Psoas muscle (tissue), 8 donors: Measurements from ENCODE around the gene MASP1. TPM values are rescaled to one million over a fixed set of nuclear protein-coding genes. Genes with fewer than 3 reads are reported as not detected.

Experiments used
- ATAC-seq, 4 donors: fragments of 200-7000 bp; cut with Tn5 transposase; one replicate each; pipeline ENCODE4 v1.9.1; 2020; ENCODE audit warnings: moderate library complexity in 3 of 4, mild to moderate bottlenecking in 2 of 4
- DNase-seq, 2 donors: peaks; one replicate each; pipeline ENCODE4 v3.0.0-alpha.2; 2020
- H3K27ac ChIP-seq: fragments of 200-600 bp; one replicate; pipeline ENCODE4 v1.8.0; 2022
- H3K27me3 ChIP-seq, 3 donors: fragments of 200-600 bp in 1 of 3; one replicate each; pipeline versions ENCODE4 v1.6.1 to v1.8.0; 2013 to 2022; ENCODE audit warnings: low read length in 2 of 3, mild to moderate bottlenecking in 2 of 3, moderate library complexity in 1 of 3; ENCODE audit not compliant: insufficient read depth in 3 of 3
- H3K36me3 ChIP-seq, 2 donors: fragments of 200-600 bp in 1 of 2; one replicate each; pipeline versions ENCODE4 v1.6.1 to v1.8.0; 2013 to 2022; ENCODE audit warnings: low read depth in 1 of 2, mild to moderate bottlenecking in 1 of 2, moderate library complexity in 1 of 2; ENCODE audit not compliant: insufficient read depth in 1 of 2
- H3K4me1 ChIP-seq: fragments of 200-600 bp; one replicate; pipeline ENCODE4 v1.8.0; 2022
- H3K4me3 ChIP-seq: fragments of 200-600 bp; one replicate; pipeline ENCODE4 v1.8.0; 2022; ENCODE audit warnings: mild to moderate bottlenecking
- H3K9me3 ChIP-seq: fragments of 200-600 bp; one replicate; pipeline ENCODE4 v1.8.0; 2022
- WGBS, 3 donors: extraction: QIAGEN DNeasy Blood & Tissue Kit; methylation state at CpG; one replicate each; pipeline versions ENCODE4 v1.1.6 to v1.1.7; 2013; 5-methylcytosine and 5-hydroxymethylcytosine counted together
- intact Hi-C, 2 donors: fragments of 100-400 bp; cut with DNase I; formaldehyde crosslinking; loops; one replicate each; pipeline versions ENCODE4 v1.11.0 to v1.14.2; 2022
- polyA plus RNA-seq, 3 donors: library from polyadenylated mRNA; stranded (reverse); fragments of 200-250 nt; gene quantifications; one replicate each; pipeline ENCODE4 v1.2.3, GENCODE V29; 2013
- total RNA-seq, 4 donors: library from RNA; stranded (reverse); fragmentation: NEBNext Ultra II Directional in 2 of 4; extraction: Animal tissue kit (Norgen Biotek cat#: 25700) in 2 of 4; gene quantifications; one replicate each; pipeline versions ENCODE4 v1.2.1 to v1.2.4, GENCODE V29; 2021 to 2023
- TF ChIP-seq, protein P1 (sequence below): fragments of 200-600 bp; IDR thresholded peaks from one replicate; pipeline ENCODE4 v1.8.0; 2022; ENCODE audit warnings: antibody characterized with exemption
- donor health status: healthy with polysubstance abuse.
- donor health status: DM: no; HTN: no; CAD: no; lungs with moderate emphysema.
- donor health status: Bipolar disorder and iron deficiency.
- donor health status: healthy.
- donor health status: DM: yes; HTN: yes; CAD: no.
- donor health status: DM: no; HTN: no; CAD: no.
- donor health status: DM: no; HTN: no; CAD: no.
- donor health status: DM: yes; HTN: yes; CAD: no.

The MASP1 gene
- total and polyA plus RNA-seq, 7 donors: 0.66 to 8.1 (median 4.2) TPM

DNA sequence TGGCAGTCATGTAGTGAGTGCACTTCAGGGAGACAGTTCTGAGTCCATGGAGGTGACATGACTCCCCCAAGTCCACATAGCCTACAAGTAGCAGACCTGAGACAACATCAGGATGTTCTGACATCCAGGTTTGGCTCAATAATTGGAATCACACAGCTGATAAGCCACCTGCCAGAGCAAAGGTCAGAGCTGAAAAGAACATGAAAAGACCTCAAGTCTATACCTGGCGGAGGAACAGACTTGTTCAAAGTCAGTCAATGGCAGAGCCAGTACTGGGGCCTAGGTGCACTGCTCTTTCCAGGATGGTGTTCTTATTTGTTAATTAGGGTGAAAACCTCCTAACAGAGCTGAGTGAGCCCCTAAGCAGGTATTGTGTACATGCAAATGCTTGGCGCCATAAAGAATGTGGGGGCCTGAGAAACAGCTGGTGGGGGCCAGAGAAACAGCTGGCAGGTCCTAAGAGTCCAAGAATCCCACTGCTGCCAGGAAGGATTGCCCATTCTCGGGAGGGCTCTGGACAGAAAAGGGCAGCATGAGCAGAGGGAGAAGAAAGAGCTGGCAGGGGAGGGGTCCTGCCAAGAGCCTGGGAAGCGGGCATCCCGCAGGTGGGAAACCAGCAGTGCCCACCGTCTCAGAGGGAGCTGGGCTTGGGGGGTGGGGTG lies 17.1 kb downstream of the MASP1 start:
- intact Hi-C loops: no loop called here
- H3K27ac ChIP-seq: no peak overlapping the region
- H3K9me3 ChIP-seq: peaks cover 3% of the 10 kb centered on the region
- no peak for ATAC-seq
- no peak for DNase-seq
- 75 to 82% (median 76%) methylated on average over 6 of the region's 6 CpGs for WGBS, 3 donors
- no peaks in the 10 kb centered on the region for H3K4me1 ChIP-seq
- no peaks in the 10 kb centered on the region for H3K36me3 ChIP-seq
- H3K4me3 ChIP-seq: no peak overlapping the region
- no peaks in the 10 kb centered on the region for H3K27me3 ChIP-seq
- TF ChIP-seq, protein P1, sequence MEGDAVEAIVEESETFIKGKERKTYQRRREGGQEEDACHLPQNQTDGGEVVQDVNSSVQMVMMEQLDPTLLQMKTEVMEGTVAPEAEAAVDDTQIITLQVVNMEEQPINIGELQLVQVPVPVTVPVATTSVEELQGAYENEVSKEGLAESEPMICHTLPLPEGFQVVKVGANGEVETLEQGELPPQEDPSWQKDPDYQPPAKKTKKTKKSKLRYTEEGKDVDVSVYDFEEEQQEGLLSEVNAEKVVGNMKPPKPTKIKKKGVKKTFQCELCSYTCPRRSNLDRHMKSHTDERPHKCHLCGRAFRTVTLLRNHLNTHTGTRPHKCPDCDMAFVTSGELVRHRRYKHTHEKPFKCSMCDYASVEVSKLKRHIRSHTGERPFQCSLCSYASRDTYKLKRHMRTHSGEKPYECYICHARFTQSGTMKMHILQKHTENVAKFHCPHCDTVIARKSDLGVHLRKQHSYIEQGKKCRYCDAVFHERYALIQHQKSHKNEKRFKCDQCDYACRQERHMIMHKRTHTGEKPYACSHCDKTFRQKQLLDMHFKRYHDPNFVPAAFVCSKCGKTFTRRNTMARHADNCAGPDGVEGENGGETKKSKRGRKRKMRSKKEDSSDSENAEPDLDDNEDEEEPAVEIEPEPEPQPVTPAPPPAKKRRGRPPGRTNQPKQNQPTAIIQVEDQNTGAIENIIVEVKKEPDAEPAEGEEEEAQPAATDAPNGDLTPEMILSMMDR: no peak

DNA sequence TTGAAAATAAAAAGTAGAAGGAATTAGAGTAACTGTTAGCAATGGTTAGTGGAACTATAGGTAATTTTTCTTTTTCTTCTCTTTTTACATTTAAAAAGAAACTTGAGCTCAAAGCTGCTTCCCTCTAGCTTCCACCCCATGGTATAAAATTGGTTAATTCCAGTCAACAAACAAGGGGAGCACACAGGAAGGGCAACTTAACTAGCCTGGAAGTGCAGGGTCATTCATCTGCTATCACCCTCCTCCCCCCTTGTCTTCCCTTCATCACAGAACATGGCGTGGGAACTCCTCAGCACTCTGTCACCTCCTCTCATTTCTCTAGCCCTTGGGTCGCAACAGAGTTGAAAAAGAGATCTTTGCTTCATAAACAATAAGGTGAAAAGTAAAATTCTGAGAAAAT lies 20.0 kb downstream of the MASP1 start:
- intact Hi-C loops: no loop called here

DNA sequence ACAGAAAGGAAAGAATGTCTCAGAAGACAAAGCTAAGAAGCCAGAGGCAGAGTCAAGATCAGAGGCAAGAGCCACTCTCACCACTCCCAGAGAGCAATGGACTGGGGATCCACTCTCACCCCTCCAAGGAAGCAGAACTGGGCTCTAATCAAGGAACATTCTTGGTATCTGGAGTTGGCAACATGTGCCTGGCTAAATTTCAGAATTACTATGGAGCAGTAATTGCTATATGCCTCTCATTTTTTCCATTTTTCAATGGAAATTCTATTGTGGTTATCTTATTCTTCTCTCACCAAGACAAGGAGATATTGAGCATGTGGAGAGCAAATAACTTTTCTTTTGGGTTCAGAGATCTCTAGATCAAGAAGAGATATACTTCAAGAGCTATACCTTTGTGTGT lies 22.1 kb downstream of the MASP1 start:
- Histone ChIP-seq H3K27ac (no peak overlapping the region), H3K36me3 (no peaks in the 10 kb centered on the region), H3K9me3 (peaks cover 13% of the 10 kb centered on the region), H3K27me3 (no peaks in the 10 kb centered on the region), H3K4me1 (peaks cover 12% of the 10 kb centered on the region), H3K4me3 (no peak overlapping the region)
- intact Hi-C loops: no loop called here
- TF ChIP-seq, protein P1: no peak
- DNase-seq: no peak
- no peak for ATAC-seq

More for the DNA sequence above, 20.0 kb downstream of the MASP1 start:
- ATAC-seq (no peak), DNase-seq (no peak)
- TF ChIP-seq, protein P1: no peak
- no peak overlapping the region for H3K4me3 ChIP-seq
- no peaks in the 10 kb centered on the region for H3K27me3 ChIP-seq
- no peak overlapping the region for H3K27ac ChIP-seq
- 78 to 89% (median 88%) methylated on average over 2 of the region's 2 CpGs for WGBS, 3 donors
- peaks cover 13% of the 10 kb centered on the region for H3K9me3 ChIP-seq
- no peaks in the 10 kb centered on the region for H3K4me1 ChIP-seq
- H3K36me3 ChIP-seq: no peaks in the 10 kb centered on the region

DNA sequence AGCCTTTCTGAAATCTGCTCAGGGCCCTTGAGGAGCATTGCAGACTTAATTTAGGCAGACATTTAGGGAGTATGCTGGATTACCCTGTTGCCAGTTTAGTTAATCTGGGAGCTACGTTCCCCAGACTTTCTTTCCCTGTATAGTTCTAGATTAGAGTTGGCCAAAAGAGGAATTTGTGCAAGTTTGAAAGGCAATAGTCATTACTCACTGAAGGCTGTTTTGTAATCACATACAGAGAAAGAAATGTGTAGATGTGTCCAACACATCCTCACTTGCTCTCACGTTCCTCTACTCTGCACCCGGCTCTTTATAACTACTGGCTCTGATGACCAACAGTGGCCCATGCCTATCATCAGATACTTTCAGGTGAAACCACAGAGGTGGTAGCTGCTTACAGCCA lies 24.2 kb downstream of the MASP1 start:
- intact Hi-C loops: no loop called here
- H3K27me3 ChIP-seq: no peaks in the 10 kb centered on the region
- peaks cover 26% of the 10 kb centered on the region for H3K4me1 ChIP-seq
- WGBS, 3 donors: 28 to 32% (median 30%) methylated on average over 3 of the region's 3 CpGs
- H3K36me3 ChIP-seq: no peaks in the 10 kb centered on the region
- peaks cover 13% of the 10 kb centered on the region for H3K9me3 ChIP-seq
- no peak overlapping the region for H3K27ac ChIP-seq
- no peak overlapping the region for H3K4me3 ChIP-seq
- TF ChIP-seq, protein P1: no peak
- ATAC-seq (no peak), DNase-seq (no peak)

DNA sequence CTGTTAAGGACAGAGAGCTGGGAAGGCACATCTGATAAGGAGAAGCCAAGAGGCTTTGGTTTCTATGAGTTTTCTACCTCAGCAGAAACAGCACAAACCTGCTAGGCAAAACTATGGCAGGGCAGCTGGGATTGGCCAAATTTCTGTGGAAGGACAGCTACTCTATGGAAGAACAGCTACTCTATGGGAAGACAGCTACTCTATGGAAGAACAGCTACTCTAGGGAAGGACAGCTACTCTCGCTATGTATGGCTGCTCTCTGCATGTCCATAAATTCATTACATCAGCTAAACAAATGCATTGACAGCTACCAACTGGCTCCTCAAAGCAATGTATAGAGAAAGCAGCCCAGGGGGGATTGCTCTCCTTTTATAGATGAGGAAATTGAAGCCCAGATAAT lies 24.8 kb downstream of the MASP1 start:
- TF ChIP-seq, protein P1: no peak
- H3K36me3 ChIP-seq: no peaks in the 10 kb centered on the region
- H3K27ac ChIP-seq: no peak overlapping the region
- H3K9me3 ChIP-seq: peaks cover 13% of the 10 kb centered on the region
- 94 to 100% (median 95%) methylated on average over 1 of the region's 1 CpG for WGBS, 3 donors
- H3K4me3 ChIP-seq: no peak overlapping the region
- no peaks in the 10 kb centered on the region for H3K27me3 ChIP-seq
- DNase-seq: no peak
- no peak for ATAC-seq
- peaks cover 26% of the 10 kb centered on the region for H3K4me1 ChIP-seq
- intact Hi-C loops: no loop called here
